Epithelial cell of proximal tubule (primary cell): ENCODE measurements around the gene NUAK1. TPM values are rescaled to one million over a fixed set of nuclear protein-coding genes. Genes with fewer than 3 reads are reported as not detected.

Source experiments
- DNase-seq: peaks from one replicate; pipeline ENCODE4 v3.0.0-alpha.2; 2011; ENCODE audit warnings: low read depth
- H3K4me3 ChIP-seq: 2 replicates; pipeline ENCODE4 v1.5.1; 2011; ENCODE audit warnings: low read depth, mild to moderate bottlenecking, low read length
- total RNA-seq: library from RNA; depleted of rRNA; stranded (reverse); fragments of >200 nt; gene quantifications from 2 replicates; pipeline ENCODE4 v1.2.3, GENCODE V29; 2015
- TF ChIP-seq, protein P1 (sequence below): conservative IDR thresholded peaks from 2 replicates; pipeline ENCODE4 v1.5.1; 2012; ENCODE audit warnings: low read depth, mild to moderate bottlenecking, low read length

Gene NUAK1
- total RNA-seq, 1 donor from 2014 or later, result 34.5 TPM

DNA sequence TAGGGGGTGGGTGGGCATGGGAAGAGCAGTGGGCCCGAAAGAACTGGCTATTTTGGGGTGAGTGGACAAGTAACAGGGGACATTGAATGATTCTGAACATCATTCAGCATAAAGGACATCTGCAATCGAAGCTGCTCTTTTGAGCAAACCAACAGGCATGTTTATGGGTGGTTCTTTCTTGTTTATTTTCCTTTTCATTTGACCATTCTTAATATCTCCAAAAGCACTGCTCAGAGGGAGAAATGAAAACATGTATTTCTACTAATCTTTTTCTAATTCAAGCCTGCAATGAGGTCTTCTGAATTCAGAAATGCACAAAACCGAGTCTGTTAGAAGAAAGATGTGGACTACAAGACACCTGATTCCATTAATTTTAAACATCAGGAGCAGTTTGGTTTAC, 54.0 kb downstream of the NUAK1 start:
- DNase-seq, result no peak
- TF ChIP-seq, protein P1, sequence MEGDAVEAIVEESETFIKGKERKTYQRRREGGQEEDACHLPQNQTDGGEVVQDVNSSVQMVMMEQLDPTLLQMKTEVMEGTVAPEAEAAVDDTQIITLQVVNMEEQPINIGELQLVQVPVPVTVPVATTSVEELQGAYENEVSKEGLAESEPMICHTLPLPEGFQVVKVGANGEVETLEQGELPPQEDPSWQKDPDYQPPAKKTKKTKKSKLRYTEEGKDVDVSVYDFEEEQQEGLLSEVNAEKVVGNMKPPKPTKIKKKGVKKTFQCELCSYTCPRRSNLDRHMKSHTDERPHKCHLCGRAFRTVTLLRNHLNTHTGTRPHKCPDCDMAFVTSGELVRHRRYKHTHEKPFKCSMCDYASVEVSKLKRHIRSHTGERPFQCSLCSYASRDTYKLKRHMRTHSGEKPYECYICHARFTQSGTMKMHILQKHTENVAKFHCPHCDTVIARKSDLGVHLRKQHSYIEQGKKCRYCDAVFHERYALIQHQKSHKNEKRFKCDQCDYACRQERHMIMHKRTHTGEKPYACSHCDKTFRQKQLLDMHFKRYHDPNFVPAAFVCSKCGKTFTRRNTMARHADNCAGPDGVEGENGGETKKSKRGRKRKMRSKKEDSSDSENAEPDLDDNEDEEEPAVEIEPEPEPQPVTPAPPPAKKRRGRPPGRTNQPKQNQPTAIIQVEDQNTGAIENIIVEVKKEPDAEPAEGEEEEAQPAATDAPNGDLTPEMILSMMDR, result no peak
- no peak overlapping the region for H3K4me3 ChIP-seq

DNA sequence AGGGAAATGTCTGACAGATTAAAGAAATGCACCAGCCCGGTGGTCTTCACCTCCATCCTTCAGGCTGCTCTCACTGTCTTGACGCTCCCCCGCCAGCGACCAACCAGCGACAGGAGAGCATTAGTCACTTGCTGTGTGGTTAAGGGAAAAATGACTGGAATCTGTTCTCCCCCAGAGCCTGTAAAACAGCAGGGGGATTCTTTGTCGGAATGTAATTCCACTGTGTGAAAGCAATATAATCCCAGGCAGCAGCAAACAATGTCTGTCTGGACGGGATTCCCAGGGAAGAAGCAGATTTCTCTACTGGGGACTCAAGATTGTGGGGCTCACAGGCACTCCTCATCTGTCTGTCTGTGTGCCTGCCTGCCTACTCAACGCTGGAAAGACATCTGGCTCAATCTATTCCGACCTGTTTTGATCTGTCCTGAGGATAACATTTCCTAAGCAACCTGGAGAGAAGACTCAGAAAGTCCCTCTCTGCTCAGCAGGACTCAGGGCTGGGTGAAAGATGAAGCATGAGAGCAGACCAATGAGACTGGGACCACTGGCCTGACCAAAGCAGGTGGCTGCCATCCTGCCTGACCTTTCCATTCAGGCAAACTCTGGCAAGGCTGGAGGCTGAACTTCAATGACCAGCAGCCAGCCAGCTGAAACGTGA, 54.6 kb downstream of the NUAK1 start:
- DNase-seq, result no peak
- TF ChIP-seq, protein P1, result no peak
- no peak overlapping the region for H3K4me3 ChIP-seq

DNA sequence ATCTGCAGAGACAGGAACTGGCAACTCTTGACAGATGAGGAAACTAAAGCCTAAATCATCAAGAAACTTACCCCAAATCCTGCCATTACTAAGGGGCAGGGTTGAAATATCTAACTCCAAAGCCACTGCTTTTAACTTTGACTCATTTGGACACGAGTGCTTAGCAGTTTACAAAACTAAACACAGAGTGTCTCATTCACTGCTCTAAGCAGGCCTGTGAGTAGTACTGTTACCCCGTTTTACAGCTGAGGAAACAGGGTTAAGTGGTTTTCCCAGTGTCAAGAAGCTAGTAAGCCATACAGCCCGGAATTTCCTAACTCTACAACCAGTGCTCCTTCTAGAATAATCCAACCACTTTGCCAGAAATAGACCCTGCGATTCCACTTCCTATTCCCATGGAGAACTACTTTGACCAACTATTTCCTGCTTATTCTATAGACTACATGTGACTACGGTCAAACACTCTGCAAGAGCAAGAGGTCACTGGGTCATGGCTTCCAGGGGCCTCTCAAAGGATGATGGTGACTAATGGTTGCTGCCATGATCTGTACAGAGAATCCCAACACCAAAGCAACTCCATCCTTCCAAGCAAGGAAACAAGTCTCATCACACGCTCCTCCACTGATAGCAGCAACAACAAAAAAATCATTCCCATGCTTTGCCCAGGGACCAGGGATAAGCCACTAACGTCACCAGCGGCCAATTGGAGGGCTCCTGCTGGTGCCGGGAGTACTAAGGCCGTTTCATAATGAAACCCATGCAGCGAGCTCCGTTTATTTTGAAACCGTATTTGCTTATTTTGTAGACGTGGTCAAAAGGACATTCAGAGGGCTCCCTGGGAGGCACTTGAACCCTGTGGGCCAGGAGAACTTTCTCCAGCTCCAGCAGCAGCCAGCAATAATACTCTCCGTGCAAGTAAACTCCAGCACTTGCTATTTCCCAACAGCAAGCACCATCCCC, 56.3 kb downstream of the NUAK1 start:
- no peak for DNase-seq
- no peak overlapping the region for H3K4me3 ChIP-seq
- TF ChIP-seq, protein P1, result no peak

DNA sequence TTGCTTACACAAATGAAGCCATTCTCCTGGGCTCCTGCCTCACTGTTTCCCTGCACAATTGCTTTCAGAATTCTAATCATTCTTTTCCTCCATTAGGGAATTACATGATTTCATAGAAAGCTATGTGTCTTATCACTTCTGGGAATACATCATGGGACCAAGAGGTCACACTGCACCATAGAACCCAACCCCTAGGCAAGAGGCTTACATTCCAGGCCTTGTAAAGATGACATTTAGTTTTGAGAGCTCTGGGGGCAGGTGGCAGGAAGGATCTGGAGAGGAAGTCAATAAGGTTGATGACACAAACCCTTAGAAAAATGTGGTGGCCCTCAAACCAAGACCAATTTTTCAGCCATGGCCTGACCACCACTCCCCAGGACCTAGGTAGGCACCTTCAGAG, 57.1 kb downstream of the NUAK1 start:
- no peak overlapping the region for H3K4me3 ChIP-seq
- no peak for DNase-seq
- TF ChIP-seq, protein P1, result no peak

DNA sequence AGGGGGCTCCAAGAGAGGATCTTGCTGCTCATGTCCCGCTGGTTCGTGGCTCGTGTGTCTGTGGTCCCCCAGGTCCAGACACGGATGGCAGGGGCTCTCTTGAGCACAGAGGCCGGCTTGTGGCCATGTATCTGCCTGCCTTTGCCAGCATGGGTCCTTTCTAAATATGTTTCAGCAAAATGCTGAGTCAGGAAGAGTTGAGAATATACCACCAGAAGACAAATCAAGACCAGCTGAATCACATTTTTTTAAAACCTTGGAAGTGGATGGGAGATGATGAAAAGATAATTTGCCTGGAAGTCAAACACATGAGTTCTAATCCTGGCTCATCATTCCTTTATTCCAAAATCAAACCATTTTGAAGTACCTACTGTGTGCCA, 58.0 kb downstream of the NUAK1 start:
- no peak overlapping the region for H3K4me3 ChIP-seq
- no peak for DNase-seq
- TF ChIP-seq, protein P1, result no peak

DNA sequence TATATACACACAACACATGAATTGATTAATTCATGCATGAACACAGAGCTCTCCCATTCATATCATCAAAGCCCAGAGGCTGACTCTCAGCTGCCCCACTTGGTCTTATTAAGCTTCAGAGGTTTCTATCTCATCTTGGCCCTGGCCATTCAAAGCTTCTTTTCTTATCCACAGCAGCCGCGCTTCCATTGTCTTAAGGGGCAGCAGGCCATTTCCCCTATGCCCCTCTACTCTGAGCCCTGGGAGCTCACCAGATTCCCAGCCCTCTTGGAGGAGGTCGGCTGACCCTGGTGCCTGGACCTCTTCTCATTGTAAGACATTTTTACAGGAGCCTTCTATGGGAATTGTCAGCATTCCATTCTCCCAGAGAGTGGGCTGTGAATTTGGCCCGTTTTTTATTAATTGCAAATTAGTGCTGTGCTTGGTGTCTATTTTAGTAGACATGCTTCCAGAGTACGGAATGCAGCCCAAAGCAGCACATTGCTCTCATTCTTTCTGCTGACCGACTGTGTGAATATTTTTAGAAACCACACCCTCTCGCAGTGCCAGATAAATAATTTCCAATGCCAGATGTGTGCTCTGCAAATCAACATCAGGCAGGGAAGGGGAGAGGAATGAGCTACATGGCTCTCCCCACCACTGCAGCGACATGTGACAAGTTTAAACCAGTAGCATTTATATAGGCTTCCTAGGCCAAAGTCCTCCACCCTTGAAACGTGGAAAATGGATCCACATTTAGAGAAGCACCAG, 58.5 kb downstream of the NUAK1 start:
- no peak overlapping the region for H3K4me3 ChIP-seq
- DNase-seq, result no peak
- TF ChIP-seq, protein P1, result no peak
